GM12878 (cell line): Measurements from ENCODE around the gene EIF1. TPM values are rescaled to one million over a fixed set of nuclear protein-coding genes. Genes with fewer than 3 reads are reported as not detected.

ENCODE experiments used
- ATAC-seq: fragments of 200-7000 bp; cut with Tn5 transposase; 3 replicates; pipeline ENCODE4 v1.9.1; 2020; ENCODE audit warnings: mild to moderate bottlenecking, moderate library complexity
- BruUV-seq: library from RNA; stranded (reverse); fragments of 400-500 nt; replicated peaks from 2 replicates; lab custom pipeline; 2021; lab: Mats Ljungman, UMichigan
- CTCF ChIA-PET: fragments of 300-600 bp; sonication (Branson Sonifier 250); formaldehyde crosslinking; extraction: SDS; loops from one replicate; lab custom pipeline; 2021; ENCODE audit warnings: inconsistent platforms; lab: Yijun Ruan, JAX
- POLR2A ChIA-PET: fragments of 350-600 bp; formaldehyde crosslinking; extraction: SDS; loops from one replicate; lab custom pipeline; 2021; ENCODE audit warnings: inconsistent platforms; lab: Charles Lee
- RAD21 ChIA-PET: fragments of 300-600 bp; sonication (Branson Sonifier 250); formaldehyde crosslinking; loops from one replicate; lab custom pipeline; 2023; ENCODE audit warnings: antibody characterized with exemption; ENCODE audit not compliant: unreplicated experiment; lab: Charles Lee
- SMC1A ChIA-PET: fragments of 300-600 bp; sonication (Branson Sonifier 250); formaldehyde crosslinking; loops from one replicate; lab custom pipeline; 2023; ENCODE audit not compliant: unreplicated experiment, uncharacterized antibody; lab: Charles Lee
- DNase-seq: peaks from one replicate; pipeline ENCODE4 v3.0.0-alpha.2; 2011; ENCODE audit warnings: low read depth, low spot score
- FAIRE-seq: peaks from 3 replicates; lab custom pipeline; 2011; peaks lifted over from hg19 to GRCh38; lab: Jason Lieb, UNC
- H2AFZ ChIP-seq: 2 replicates; pipeline ENCODE4 v1.6.0; 2011; ENCODE audit warnings: low read depth, low read length, control low read depth; ENCODE audit not compliant: control insufficient read depth
- H3K27ac ChIP-seq: 2 replicates; pipeline ENCODE4 v1.5.1; 2011; ENCODE audit warnings: control low read depth; ENCODE audit not compliant: control insufficient read depth, insufficient read depth
- H3K27me3 ChIP-seq, 2 experiments: replicated peaks in 1 of 2; 2 replicates each; pipeline versions ENCODE4 v1.6.0 to v1.6.1; 2011; ENCODE audit warnings: low read length in 1 of 2; ENCODE audit not compliant: control insufficient read depth in 2 of 2, insufficient read depth in 2 of 2
- H3K36me3 ChIP-seq, 2 experiments: 2 replicates each; pipeline ENCODE4 v1.5.1; 2011; ENCODE audit warnings: low read length in 1 of 2; ENCODE audit not compliant: control insufficient read depth in 2 of 2, insufficient read depth in 2 of 2
- H3K4me1 ChIP-seq: 2 replicates; pipeline ENCODE4 v1.6.1; 2011; ENCODE audit warnings: mild to moderate bottlenecking, low read length, moderate library complexity, mixed read lengths; ENCODE audit not compliant: control insufficient read depth, insufficient read depth
- H3K4me2 ChIP-seq: 2 replicates; pipeline ENCODE4 v1.6.0; 2011; ENCODE audit warnings: control low read depth; ENCODE audit not compliant: control insufficient read depth, insufficient read depth
- H3K4me3 ChIP-seq: fragments of 200-600 bp; sonication (generic); 2 replicates; pipeline ENCODE4 v1.5.1; 2016
- H3K79me2 ChIP-seq: 2 replicates; pipeline ENCODE4 v1.6.0; 2011; ENCODE audit warnings: low read length; ENCODE audit not compliant: control insufficient read depth, insufficient read depth
- H3K9ac ChIP-seq: 2 replicates; pipeline ENCODE4 v1.8.0; 2011; ENCODE audit warnings: low read length, control low read depth, mixed read lengths; ENCODE audit not compliant: control insufficient read depth, insufficient read depth
- H3K9me3 ChIP-seq: replicated peaks from 3 replicates; pipeline ENCODE4 v1.5.1; 2011; ENCODE audit warnings: mild to moderate bottlenecking, low read length; ENCODE audit not compliant: control insufficient read depth, insufficient read depth
- H4K20me1 ChIP-seq: 2 replicates; pipeline ENCODE4 v1.6.0; 2011; ENCODE audit not compliant: control insufficient read depth, insufficient read depth
- EGR1 ChIP-seq, 2 experiments: IDR thresholded peaks; 1 replicate in 1 of 2; 2 replicates in 1 of 2; pipeline ENCODE4 v1.6.1; 2011 to 2012; ENCODE audit warnings: low read depth in 2 of 2, low read length in 2 of 2, borderline replicate concordance in 1 of 2, mild to moderate bottlenecking in 1 of 2, moderate library complexity in 1 of 2
- ETV6 ChIP-seq, 2 experiments: fragments of 450-650 bp in 1 of 2; IDR thresholded peaks in 1 of 2; conservative IDR thresholded peaks in 1 of 2; 2 replicates each; pipeline ENCODE4 v1.6.1; 2014; ENCODE audit warnings: antibody characterized with exemption in 1 of 2, borderline replicate concordance in 1 of 2, low read depth in 1 of 2, mild to moderate bottlenecking in 1 of 2, moderate library complexity in 1 of 2
- FOXK2 ChIP-seq: fragments of 450-650 bp; IDR thresholded peaks from 2 replicates; pipeline ENCODE4 v1.6.1; 2017; ENCODE audit warnings: mild to moderate bottlenecking, moderate library complexity
- IKZF1 ChIP-seq: fragments of 450-650 bp; conservative IDR thresholded peaks from 2 replicates; pipeline ENCODE4 v1.6.1; 2017; ENCODE audit warnings: antibody characterized with exemption, mild to moderate bottlenecking
- IKZF2 ChIP-seq, 2 experiments: fragments of 450-650 bp; IDR thresholded peaks; 2 replicates each; pipeline ENCODE4 v1.6.1; 2017; ENCODE audit warnings: mild to moderate bottlenecking in 2 of 2, moderate library complexity in 2 of 2
- JUND ChIP-seq: IDR thresholded peaks from 2 replicates; pipeline ENCODE4 v1.6.1; 2012; ENCODE audit warnings: low read depth, mild to moderate bottlenecking, low read length, improper control_type of control experiment, moderate library complexity
- MTA3 ChIP-seq: IDR thresholded peaks from 2 replicates; pipeline ENCODE4 v1.6.1; 2012; ENCODE audit warnings: low read length, inconsistent platforms, borderline replicate concordance
- NFIC ChIP-seq: IDR thresholded peaks from 2 replicates; pipeline ENCODE4 v1.6.1; 2012; ENCODE audit warnings: low read depth, mild to moderate bottlenecking, inconsistent platforms, low read length, moderate library complexity
- POLR2A ChIP-seq: IDR thresholded peaks from 2 replicates; pipeline ENCODE4 v1.6.1; 2011; ENCODE audit warnings: low read depth, mild to moderate bottlenecking, low read length
- SKIL ChIP-seq: fragments of 450-650 bp; IDR thresholded peaks from 2 replicates; pipeline ENCODE4 v1.6.1; 2017; ENCODE audit warnings: mild to moderate bottlenecking, low read depth, inconsistent platforms; ENCODE audit not compliant: poor library complexity, severe bottlenecking
- SP1 ChIP-seq: IDR thresholded peaks from one replicate; pipeline ENCODE4 v1.6.1; 2011; ENCODE audit warnings: low read depth, low read length
- STAT1 ChIP-seq: fragments of 450-650 bp; conservative IDR thresholded peaks from 2 replicates; pipeline ENCODE4 v1.6.1; 2014; ENCODE audit warnings: antibody characterized with exemption, mild to moderate bottlenecking
- TARDBP ChIP-seq: IDR thresholded peaks from 2 replicates; pipeline ENCODE4 v1.6.1; 2016; ENCODE audit warnings: borderline replicate concordance
- TCF3 ChIP-seq: IDR thresholded peaks from 2 replicates; pipeline ENCODE4 v1.6.1; 2012; ENCODE audit warnings: low read depth, mild to moderate bottlenecking, low read length, borderline replicate concordance; ENCODE audit not compliant: insufficient read depth
- TCF7 ChIP-seq: IDR thresholded peaks from 2 replicates; pipeline ENCODE4 v1.6.1; 2014; ENCODE audit warnings: antibody characterized with exemption, borderline replicate concordance
- ZNF687 ChIP-seq: fragments of 450-650 bp; IDR thresholded peaks from 2 replicates; pipeline ENCODE4 v1.6.1; 2017; ENCODE audit warnings: mild to moderate bottlenecking, moderate library complexity
- whole genome bisulfite sequencing: methylation state at CpG from one replicate; pipeline ENCODE4 v1.1.6; 2016; ENCODE audit warnings: low lambda C conversion rate; ENCODE audit not compliant: insufficient replicate concordance, insufficient coverage; ENCODE audit errors: missing lambda C conversion rate; 5-methylcytosine and 5-hydroxymethylcytosine counted together
- in situ Hi-C: fragments of 300-500 bp; cut with MboI; formaldehyde crosslinking; loops from 9 replicates; pipeline ENCODE4 v1.14.3; 2018; ENCODE audit warnings: mixed read lengths
- intact Hi-C: fragments of 100-400 bp; cut with micrococcal nuclease; formaldehyde crosslinking; loops from one replicate; pipeline ENCODE4 v1.14.2; 2022; ENCODE audit not compliant: unreplicated experiment
- polyA plus RNA-seq, 11 experiments: library from polyadenylated mRNA; depleted of rRNA in 4 of 11; unstranded in 6 of 11; stranded (reverse) in 5 of 11; fragments of >200 nt; fragmentation: Nextera tagmentation in 4 of 11; fragmentation: Illumina TruSeq in 1 of 11; extraction: Ambion mirVana in 4 of 11; extraction: Trizol in 1 of 11; gene quantifications; 1 replicate in 1 of 11; 2 replicates in 10 of 11; pipeline versions ENCODE4 v1.2.1 to v1.2.3, GENCODE V29; 2011 to 2016; ENCODE audit warnings: inconsistent platforms in 2 of 11, missing spikeins in 2 of 11, low read depth in 1 of 11
- total RNA-seq, 4 experiments: library from RNA; depleted of rRNA in 3 of 4; stranded (reverse); fragments of >200 nt in 3 of 4; fragmentation: Illumina TruSeq in 1 of 4; extraction: Trizol in 1 of 4; gene quantifications; 2 replicates each; pipeline versions ENCODE4 v1.2.1 to v1.2.3, GENCODE V29; 2013 to 2021

EIF1 gene
- total and polyA plus RNA-seq, 10 of the 15 experiments (the other 5 are each of a cell fraction or from before 2014, with no cell fraction given): 39.4 to 815 (median 480) TPM

- Histone ChIP-seq H3K9ac (peak overlapping the region; percentile 59), H3K4me2 (peak overlapping the region; percentile 99), H3K27ac (peak overlapping the region; percentile 67), H3K27me3 (no peaks in the 10 kb centered on the region), H3K36me3 (no peaks in the 10 kb centered on the region), H3K79me2 (no peaks in the 10 kb centered on the region), H4K20me1 (no peaks in the 10 kb centered on the region), H3K9me3 (no peaks in the 10 kb centered on the region), H2AFZ (peak overlapping the region; percentile 82), H3K4me3 (peak overlapping the region; percentile 73), H3K4me1 (peaks cover 39% of the 10 kb centered on the region)
- no peak for FAIRE-seq
- intact Hi-C loops: loop anchor here (2.0 to 5.0 kb wide), 2 partner anchors 23 to 1048 kb away; partner anchors contain the start of gene EIF1
- in situ Hi-C loops: loop anchor here (10.0 kb wide), 1 partner anchor 1051 kb away; no protein-coding TSS in a partner anchor
- peak; percentile 67 for DNase-seq
- ChIA-PET POLR2A (interaction anchor here (0.6 to 8.3 kb wide), 5 partner anchors 12 to 34 kb away, joined by 3 to 103 read pairs (median 19); partner anchors contain the start of gene EIF1), SMC1A (interaction anchor here (0.7 to 6.9 kb wide), 9 partner anchors 13 to 1050 kb away, joined by 3 to 92 read pairs (median 4); partner anchors contain the start of gene EIF1), RAD21 (interaction anchor here (1.0 to 9.6 kb wide), 12 partner anchors 10 to 1133 kb away, joined by 3 to 193 read pairs (median 7); partner anchors contain the start of gene EIF1), CTCF (interaction anchor here (0.6 to 12.0 kb wide), 20 partner anchors 8 to 1225 kb away, joined by 3 to 420 read pairs (median 4); partner anchors contain the start of gene EIF1)
- under 1% methylated on average over 39 of the region's 39 CpGs for WGBS
- peak; percentile 82 for ATAC-seq
- no TSS peak for BruUV-seq
- no peak for TF ChIP-seq NFIC
- no peak for TF ChIP-seq SP1
- TF ChIP-seq ETV6 (conservative IDR thresholded peaks at IDR 0.05 in 1 of 2, IDR thresholded peaks at IDR 0.05 in 1 of 2; ENCODE audit: borderline replicate concordance in 1 of 2, low read depth in 1 of 2): no peak
- TF ChIP-seq TARDBP: 0 out of 2 replicates have a peak, but pooled peaks have one; percentile 15
- no peak for TF ChIP-seq TCF7
- peak; percentile 89 for TF ChIP-seq IKZF1
- TF ChIP-seq ZNF687: peak; percentile 91
- no peak for TF ChIP-seq MTA3
- 0 out of 2 replicates have a peak, but pooled peaks have one; percentile 23 for TF ChIP-seq STAT1
- no peak for TF ChIP-seq FOXK2
- TF ChIP-seq JUND: no peak
- 0 out of 2 replicates have a peak, but pooled peaks have one; percentile 30 for TF ChIP-seq TCF3
- peak in 1 of 2 experiments; percentile 70; a peak in 3 of 4 replicates for TF ChIP-seq IKZF2 (IDR thresholded peaks at IDR 0.05)
- TF ChIP-seq POLR2A: peak; percentile 66
- no peak for TF ChIP-seq SKIL
- TF ChIP-seq EGR1 (IDR thresholded peaks at IDR 0.05; ENCODE audit: borderline replicate concordance in 1 of 2, low read depth in 2 of 2, low read length in 2 of 2): 0 out of 3 replicates have a peak, but pooled peaks of 1 of the 2 experiments have one; percentile 13
Observed at GRCh38 chr17:41665566-41666236, 23.0 kb upstream of the EIF1 start.
